HepG2 (cell line): ENCODE data around the gene MPHOSPH8.

ENCODE experiments used
- CBX1 ChIP-seq: IDR thresholded peaks from one replicate; pipeline ENCODE4 v1.6.1; 2016; ENCODE audit warnings: antibody characterized with exemption, low read depth
- CHD4 ChIP-seq: fragments of 200-600 bp; sonication (generic); IDR thresholded peaks from 2 replicates; pipeline ENCODE4 v1.7.0; 2017; ENCODE audit warnings: mild to moderate bottlenecking, low read length, borderline replicate concordance

GRCh38 chr13:19634256-19634740 lies 839 bp downstream of the MPHOSPH8 start:
- TF ChIP-seq CBX1 (no peak), CHD4 (no peak)
